BJ (cell line): Measurements from ENCODE around the gene NYNRIN. TPM values are rescaled to one million over a fixed set of nuclear protein-coding genes. Genes with fewer than 3 reads are reported as not detected.

ENCODE experiments used
- CTCF ChIA-PET: fragments of 350-600 bp; formaldehyde crosslinking; extraction: SDS; loops from one replicate; lab custom pipeline; 2021; ENCODE audit warnings: antibody characterized with exemption, inconsistent platforms; lab: Yijun Ruan, JAX
- POLR2A ChIA-PET: fragments of 300-600 bp; sonication (Branson Sonifier 250); formaldehyde crosslinking; extraction: SDS; loops from one replicate; lab custom pipeline; 2021; ENCODE audit warnings: antibody characterized with exemption; lab: Charles Lee
- DNase-seq: peaks from one replicate; pipeline ENCODE4 v3.0.0-alpha.2; 2011; ENCODE audit warnings: low read depth
- H3K27me3 ChIP-seq: 2 replicates; pipeline ENCODE4 v1.6.0; 2011; ENCODE audit warnings: low read length; ENCODE audit not compliant: control insufficient read depth, insufficient read depth
- H3K36me3 ChIP-seq: 2 replicates; pipeline ENCODE4 v1.5.1; 2011; ENCODE audit warnings: low read length; ENCODE audit not compliant: control insufficient read depth, insufficient read depth
- H3K4me3 ChIP-seq: 2 replicates; pipeline ENCODE4 v1.5.1; 2011; ENCODE audit warnings: low read depth, mild to moderate bottlenecking, control low read depth, low read length
- polyA plus RNA-seq: library from polyadenylated mRNA; depleted of rRNA; stranded (reverse); fragments of >200 nt; gene quantifications from 2 replicates; pipeline ENCODE4 v1.2.3, GENCODE V29; 2011
- TF ChIP-seq, protein P1 (sequence below): IDR thresholded peaks from 2 replicates; pipeline ENCODE4 v1.5.1; 2011; ENCODE audit warnings: low read depth, mild to moderate bottlenecking, control low read depth, inconsistent platforms, low read length, moderate library complexity; ENCODE audit not compliant: insufficient read depth

NYNRIN gene
- polyA plus RNA-seq, 1 experiment, result 10.1 TPM

GRCh38 chr14:24406416-24406815 is 7.6 kb downstream of the NYNRIN start:
- no peak overlapping the region for H3K4me3 ChIP-seq
- TF ChIP-seq, protein P1, sequence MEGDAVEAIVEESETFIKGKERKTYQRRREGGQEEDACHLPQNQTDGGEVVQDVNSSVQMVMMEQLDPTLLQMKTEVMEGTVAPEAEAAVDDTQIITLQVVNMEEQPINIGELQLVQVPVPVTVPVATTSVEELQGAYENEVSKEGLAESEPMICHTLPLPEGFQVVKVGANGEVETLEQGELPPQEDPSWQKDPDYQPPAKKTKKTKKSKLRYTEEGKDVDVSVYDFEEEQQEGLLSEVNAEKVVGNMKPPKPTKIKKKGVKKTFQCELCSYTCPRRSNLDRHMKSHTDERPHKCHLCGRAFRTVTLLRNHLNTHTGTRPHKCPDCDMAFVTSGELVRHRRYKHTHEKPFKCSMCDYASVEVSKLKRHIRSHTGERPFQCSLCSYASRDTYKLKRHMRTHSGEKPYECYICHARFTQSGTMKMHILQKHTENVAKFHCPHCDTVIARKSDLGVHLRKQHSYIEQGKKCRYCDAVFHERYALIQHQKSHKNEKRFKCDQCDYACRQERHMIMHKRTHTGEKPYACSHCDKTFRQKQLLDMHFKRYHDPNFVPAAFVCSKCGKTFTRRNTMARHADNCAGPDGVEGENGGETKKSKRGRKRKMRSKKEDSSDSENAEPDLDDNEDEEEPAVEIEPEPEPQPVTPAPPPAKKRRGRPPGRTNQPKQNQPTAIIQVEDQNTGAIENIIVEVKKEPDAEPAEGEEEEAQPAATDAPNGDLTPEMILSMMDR, result no peak
- no peaks in the 10 kb centered on the region; the same call in 1 of the 2 replicates for H3K27me3 ChIP-seq
- no peak for DNase-seq
- H3K36me3 ChIP-seq, result peaks cover 2% of the 10 kb centered on the region; the same call in 1 of the 2 replicates
- CTCF ChIA-PET, result interaction anchor here (1.3 to 9.7 kb wide), 7 partner anchors 10 to 75 kb away, joined by 3 to 107 read pairs (median 6); partner anchors contain the start of genes ADCY4 and KHNYN
- POLR2A ChIA-PET, result no interaction called here

DNA sequence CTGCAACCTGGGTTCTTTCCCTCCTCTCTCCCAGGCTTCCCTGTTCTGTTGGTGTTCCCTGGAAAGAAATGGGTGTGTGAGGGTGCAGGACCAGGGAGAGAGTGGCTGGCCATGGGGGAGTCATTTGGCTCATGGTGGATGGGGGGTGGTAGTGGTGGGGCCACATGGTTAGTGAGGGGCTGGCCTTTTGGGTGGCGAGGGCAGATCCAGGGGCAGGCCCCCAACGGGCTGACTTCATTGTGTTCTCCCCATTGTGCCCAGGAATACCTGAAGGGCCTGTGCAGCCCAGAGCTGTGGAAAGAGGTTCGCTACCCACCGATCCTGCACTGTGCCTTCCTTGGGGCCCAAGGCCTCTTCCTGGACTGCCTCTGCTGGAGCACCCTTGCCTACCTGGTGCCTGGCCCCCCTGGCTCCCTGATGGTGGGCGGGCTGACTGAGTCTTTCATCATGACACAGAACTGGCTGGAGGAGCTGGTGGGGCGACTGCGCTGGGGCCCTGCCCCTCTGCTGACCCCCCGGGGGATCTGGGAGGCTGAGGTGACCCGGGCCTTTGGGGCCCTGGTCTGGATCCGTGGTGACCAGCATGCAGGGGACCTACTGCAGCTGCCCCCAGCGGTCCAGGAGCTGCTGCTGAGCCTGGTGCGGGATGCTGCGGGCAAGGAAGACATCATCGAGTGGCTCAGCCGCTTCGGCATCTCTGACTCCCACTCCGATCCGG is 9.0 kb downstream of the NYNRIN start:
- H3K4me3 ChIP-seq, result no peak overlapping the region
- no peaks in the 10 kb centered on the region; the same call in 1 of the 2 replicates for H3K36me3 ChIP-seq
- ChIA-PET CTCF (interaction anchor here (1.3 to 9.7 kb wide), 5 partner anchors 16 to 77 kb away, joined by 3 to 107 read pairs (median 9); partner anchors contain the start of genes ADCY4 and KHNYN), POLR2A (no interaction called here)
- DNase-seq, result no peak
- H3K27me3 ChIP-seq, result no peaks in the 10 kb centered on the region; the same call in 1 of the 2 replicates
- TF ChIP-seq, protein P1, result no peak

DNA sequence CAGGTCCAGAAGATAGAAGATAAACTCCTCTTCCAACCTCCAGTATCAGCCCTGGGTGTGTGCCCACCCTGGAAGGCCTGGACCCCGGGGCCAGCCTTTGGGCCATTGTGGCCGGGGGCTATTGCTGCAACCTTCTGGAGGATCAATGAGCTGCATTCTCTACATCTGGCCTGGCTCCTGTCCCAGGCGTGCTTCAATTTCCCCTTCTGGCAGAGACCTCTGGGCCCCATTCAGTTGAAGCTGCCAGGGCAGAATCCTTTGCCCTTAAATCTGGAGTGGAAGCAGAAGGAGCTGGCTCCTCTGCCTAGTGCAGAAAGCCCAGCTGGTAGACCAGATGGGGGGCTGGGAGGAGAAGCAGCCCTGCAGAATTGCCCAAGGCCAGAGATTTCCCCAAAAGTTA is 10.0 kb downstream of the NYNRIN start:
- TF ChIP-seq, protein P1, result no peak
- POLR2A ChIA-PET, result no interaction called here
- CTCF ChIA-PET, result interaction anchor here (0.9 to 9.7 kb wide), 5 partner anchors 10 to 78 kb away, joined by 3 to 107 read pairs (median 6); partner anchors contain the start of gene ADCY4
- no peak overlapping the region for H3K4me3 ChIP-seq
- H3K27me3 ChIP-seq, result no peaks in the 10 kb centered on the region; the same call in 1 of the 2 replicates
- DNase-seq, result no peak
- no peaks in the 10 kb centered on the region; the same call in 1 of the 2 replicates for H3K36me3 ChIP-seq

- POLR2A ChIA-PET, result no interaction called here
- no peak for DNase-seq
Observed at GRCh38 chr14:24409192-24409591, 10.4 kb downstream of the NYNRIN start.

GRCh38 chr14:24409956-24410355 is 11.2 kb downstream of the NYNRIN start:
- H3K36me3 ChIP-seq, result peaks cover 2% of the 10 kb centered on the region; the same call in 1 of the 2 replicates
- CTCF ChIA-PET, result interaction anchor here (1.0 to 9.7 kb wide), 5 partner anchors 22 to 79 kb away, joined by 3 to 107 read pairs (median 6); partner anchors contain the start of gene ADCY4

More at GRCh38 chr14:24409192-24409591, 10.4 kb downstream of the NYNRIN start:
- TF ChIP-seq, protein P1, result no peak
- Histone ChIP-seq H3K4me3 (no peak overlapping the region), H3K27me3 (no peaks in the 10 kb centered on the region; the same call in 1 of the 2 replicates), H3K36me3 (no peaks in the 10 kb centered on the region; the same call in 1 of the 2 replicates)
- CTCF ChIA-PET, result interaction anchor here (0.9 to 9.7 kb wide), 6 partner anchors 10 to 78 kb away, joined by 3 to 107 read pairs (median 5); partner anchors contain the start of gene ADCY4

More at GRCh38 chr14:24409956-24410355, 11.2 kb downstream of the NYNRIN start:
- TF ChIP-seq, protein P1, result no peak
- H3K4me3 ChIP-seq, result no peak overlapping the region
- POLR2A ChIA-PET, result no interaction called here
- H3K27me3 ChIP-seq, result no peaks in the 10 kb centered on the region
- no peak for DNase-seq
